H1 (cell line): ENCODE data around the gene RMDN3. TPM values are rescaled to one million over a fixed set of nuclear protein-coding genes. Genes with fewer than 3 reads are reported as not detected.

ENCODE experiments used
- CTCF ChIA-PET: fragments of 300-600 bp; sonication (Branson Sonifier 250); formaldehyde crosslinking; loops from one replicate; lab custom pipeline; 2021; ENCODE audit not compliant: partially characterized antibody; lab: Charles Lee
- POLR2A ChIA-PET: fragments of 300-600 bp; sonication (Branson Sonifier 250); formaldehyde crosslinking; loops from one replicate; lab custom pipeline; 2021; ENCODE audit warnings: inconsistent platforms; ENCODE audit not compliant: partially characterized antibody; lab: Charles Lee
- DNase-seq, 2 experiments: peaks; one replicate each; pipeline versions ENCODE4 v3.0.0 to v3.0.0-alpha.2; 2010 to 2022; ENCODE audit warnings: low spot score in 2 of 2, low read depth in 1 of 2, mixed read lengths in 1 of 2
- FAIRE-seq: peaks from 2 replicates; lab custom pipeline; 2011; peaks lifted over from hg19 to GRCh38; lab: Jason Lieb, UNC
- H2AFZ ChIP-seq: 2 replicates; pipeline ENCODE4 v1.8.1; 2012; ENCODE audit warnings: low read length, inconsistent platforms
- H2AK5ac ChIP-seq: 2 replicates; pipeline ENCODE4 v1.6.1; 2013; ENCODE audit warnings: low read depth, low read length
- H2BK120ac ChIP-seq: replicated peaks from 2 replicates; pipeline ENCODE3; 2013; ENCODE audit warnings: low read depth, low read length, inconsistent platforms
- H2BK12ac ChIP-seq: 2 replicates; pipeline ENCODE4 v1.6.1; 2013; ENCODE audit warnings: low read depth, low read length
- H2BK15ac ChIP-seq: 2 replicates; pipeline ENCODE4 v1.6.1; 2013; ENCODE audit warnings: low read length
- H2BK20ac ChIP-seq: 2 replicates; pipeline ENCODE4 v1.6.1; 2013; ENCODE audit warnings: low read length
- H2BK5ac ChIP-seq: 2 replicates; pipeline ENCODE4 v1.6.1; 2013; ENCODE audit warnings: low read depth, low read length
- H3K14ac ChIP-seq: 2 replicates; pipeline ENCODE4 v1.6.1; 2013; ENCODE audit warnings: inconsistent platforms; ENCODE audit not compliant: insufficient read length
- H3K18ac ChIP-seq: 2 replicates; pipeline ENCODE4 v1.6.1; 2013; ENCODE audit warnings: low read length; ENCODE audit errors: extremely low read depth
- H3K23ac ChIP-seq: 2 replicates; pipeline ENCODE4 v1.6.1; 2013; ENCODE audit warnings: inconsistent platforms; ENCODE audit not compliant: insufficient read length
- H3K23me2 ChIP-seq: 2 replicates; pipeline ENCODE4 v1.6.1; 2013; ENCODE audit warnings: low read depth, low read length
- H3K27ac ChIP-seq: 2 replicates; pipeline ENCODE4 v1.6.1; 2011; ENCODE audit warnings: low read depth, low read length, inconsistent platforms
- H3K27me3 ChIP-seq, 4 experiments: replicated peaks in 1 of 4; 1 replicate in 1 of 4; 2 replicates in 3 of 4; pipeline versions ENCODE4 v1.6.1 to v1.8.1; 2011 to 2013; ENCODE audit warnings: low read length in 3 of 4, mild to moderate bottlenecking in 3 of 4, inconsistent platforms in 2 of 4, mixed read lengths in 2 of 4, moderate library complexity in 1 of 4; ENCODE audit not compliant: control insufficient read depth in 3 of 4, insufficient read depth in 3 of 4; ENCODE audit errors: extremely low read depth in 1 of 4
- H3K36me3 ChIP-seq, 4 experiments: 2 replicates each; pipeline versions ENCODE4 v1.6.1 to v1.8.1; 2011 to 2013; ENCODE audit warnings: mild to moderate bottlenecking in 4 of 4, low read length in 3 of 4, moderate library complexity in 2 of 4, control low read depth in 1 of 4, inconsistent platforms in 1 of 4; ENCODE audit not compliant: insufficient read depth in 4 of 4, control insufficient read depth in 2 of 4
- H3K4ac ChIP-seq: replicated peaks from 2 replicates; pipeline ENCODE3; 2013; ENCODE audit warnings: low read length, low read depth, mixed read lengths, inconsistent platforms; ENCODE audit not compliant: insufficient read length
- H3K4me1 ChIP-seq, 4 experiments: replicated peaks in 1 of 4; 1 replicate in 1 of 4; 2 replicates in 3 of 4; pipeline versions ENCODE4 v1.6.1 to v1.8.1; 2011 to 2013; ENCODE audit warnings: low read length in 3 of 4, inconsistent platforms in 2 of 4, mixed read lengths in 1 of 4; ENCODE audit not compliant: insufficient read depth in 4 of 4, control insufficient read depth in 3 of 4
- H3K4me2 ChIP-seq, 2 experiments: 2 replicates each; pipeline versions ENCODE4 v1.6.1 to v1.8.1; 2011 to 2013; ENCODE audit warnings: low read depth in 2 of 2, low read length in 2 of 2, control low read depth in 1 of 2, inconsistent platforms in 1 of 2, mild to moderate bottlenecking in 1 of 2; ENCODE audit not compliant: insufficient read depth in 1 of 2
- H3K4me3 ChIP-seq, 4 experiments: fragments of 200-600, 300-600 bp in 1 of 4; sonication (generic), shearing (Covaris generic), sonication (Bioruptor Twin) in 1 of 4; 2 replicates each; pipeline versions ENCODE4 v1.5.1 to v1.8.1; 2011 to 2016; ENCODE audit warnings: low read length in 4 of 4, low read depth in 3 of 4, control low read depth in 2 of 4, inconsistent platforms in 2 of 4, mild to moderate bottlenecking in 2 of 4, mixed read lengths in 1 of 4, moderate library complexity in 1 of 4; ENCODE audit not compliant: insufficient read depth in 2 of 4; ENCODE audit errors: extremely low read depth in 1 of 4
- H3K56ac ChIP-seq: replicated peaks from 2 replicates; pipeline ENCODE3; 2013; ENCODE audit warnings: low read depth, mild to moderate bottlenecking, mixed read lengths, low read length, inconsistent platforms; ENCODE audit not compliant: insufficient read length
- H3K79me1 ChIP-seq: 2 replicates; pipeline ENCODE4 v1.6.1; 2013; ENCODE audit warnings: low read depth, low read length, control low read depth
- H3K79me2 ChIP-seq, 2 experiments: 2 replicates each; pipeline versions ENCODE4 v1.6.1 to v1.8.1; 2012 to 2013; ENCODE audit warnings: low read length in 2 of 2, mild to moderate bottlenecking in 2 of 2, inconsistent platforms in 1 of 2; ENCODE audit not compliant: insufficient read depth in 2 of 2, control insufficient read depth in 1 of 2
- H3K9ac ChIP-seq, 4 experiments: replicated peaks in 1 of 4; 1 replicate in 1 of 4; 2 replicates in 3 of 4; pipeline versions ENCODE4 v1.6.1 to v1.8.1; 2011 to 2013; ENCODE audit warnings: low read depth in 3 of 4, low read length in 3 of 4, control low read depth in 2 of 4, mild to moderate bottlenecking in 2 of 4, moderate library complexity in 2 of 4, inconsistent platforms in 1 of 4; ENCODE audit errors: extremely low read depth in 1 of 4
- H3K9me3 ChIP-seq, 2 experiments: 2 replicates each; pipeline versions ENCODE4 v1.6.1 to v1.8.1; 2012 to 2013; ENCODE audit warnings: mild to moderate bottlenecking in 2 of 2, moderate library complexity in 2 of 2, control low read depth in 1 of 2, inconsistent platforms in 1 of 2, low read depth in 1 of 2, low read length in 1 of 2, mixed read lengths in 1 of 2; ENCODE audit not compliant: insufficient read depth in 2 of 2
- H4K20me1 ChIP-seq, 2 experiments: replicated peaks in 1 of 2; 2 replicates each; pipeline versions ENCODE3 to v1.8.1; 2011 to 2013; ENCODE audit warnings: inconsistent platforms in 2 of 2, low read length in 2 of 2, mild to moderate bottlenecking in 1 of 2; ENCODE audit not compliant: insufficient read depth in 2 of 2, control insufficient read depth in 1 of 2
- H4K5ac ChIP-seq: 2 replicates; pipeline ENCODE4 v1.6.1; 2013; ENCODE audit warnings: low read length, low read depth, mixed read lengths, inconsistent platforms; ENCODE audit not compliant: insufficient read length
- H4K8ac ChIP-seq: 2 replicates; pipeline ENCODE4 v1.8.0; 2013; ENCODE audit warnings: mild to moderate bottlenecking, moderate library complexity, low read length, inconsistent platforms; ENCODE audit not compliant: insufficient read depth; ENCODE audit errors: extremely low read depth
- H4K91ac ChIP-seq: replicated peaks from 2 replicates; pipeline ENCODE3; 2013; ENCODE audit warnings: low read length, mixed read lengths, inconsistent platforms; ENCODE audit not compliant: insufficient read length
- CHD1 ChIP-seq: IDR thresholded peaks from 2 replicates; pipeline ENCODE4 v1.6.1; 2012; ENCODE audit warnings: low read depth, low read length, improper control_type of control experiment
- CREB1 ChIP-seq: IDR thresholded peaks from 2 replicates; pipeline ENCODE4 v1.6.1; 2012; ENCODE audit warnings: inconsistent platforms
- JUND ChIP-seq: IDR thresholded peaks from 2 replicates; pipeline ENCODE4 v1.6.1; 2011; ENCODE audit warnings: mild to moderate bottlenecking, improper control_type of control experiment, low read length
- KDM4A ChIP-seq: IDR thresholded peaks from one replicate; pipeline ENCODE4 v1.7.1; 2012; ENCODE audit warnings: low read depth, mild to moderate bottlenecking, moderate library complexity, low read length, inconsistent platforms; ENCODE audit not compliant: severe bottlenecking
- SAP30 ChIP-seq: fragments of 300-600 bp; sonication (generic); IDR thresholded peaks from 2 replicates; pipeline ENCODE4 v1.7.1; 2012; ENCODE audit warnings: low read length, moderate library complexity, mild to moderate bottlenecking, inconsistent platforms; ENCODE audit not compliant: insufficient read depth, insufficient replicate concordance
- TCF12 ChIP-seq: IDR thresholded peaks from 2 replicates; pipeline ENCODE4 v1.6.1; 2011; ENCODE audit warnings: low read depth, mild to moderate bottlenecking, low read length
- YY1 ChIP-seq: IDR thresholded peaks from 2 replicates; pipeline ENCODE4 v1.6.1; 2011; ENCODE audit warnings: low read depth, mild to moderate bottlenecking, low read length
- WGBS, 2 experiments: shearing (Covaris generic) in 1 of 2; methylation state at CpG; one replicate each; pipeline versions ENCODE4 v1.1.6 to v1.1.7; 2013 to 2015; ENCODE audit warnings: low lambda C conversion rate in 2 of 2, mixed read lengths in 2 of 2, inconsistent platforms in 1 of 2, low coverage in 1 of 2, missing lambda C conversion rate in 1 of 2; ENCODE audit not compliant: insufficient replicate concordance in 2 of 2, insufficient coverage in 1 of 2, insufficient read length in 1 of 2; ENCODE audit errors: extremely low coverage in 1 of 2, missing lambda C conversion rate in 1 of 2; 5-methylcytosine and 5-hydroxymethylcytosine counted together
- polyA plus RNA-seq, 7 experiments: library from polyadenylated mRNA; depleted of rRNA in 3 of 7; stranded (reverse) in 5 of 7; unstranded in 2 of 7; fragments of >200 nt in 5 of 7; fragments of 200-250 nt in 2 of 7; gene quantifications; 1 replicate in 5 of 7; 2 replicates in 1 of 7; 4 replicates in 1 of 7; pipeline versions ENCODE4 v1.2.1 to v1.2.3, GENCODE V29; 2011 to 2013; ENCODE audit warnings: missing spikeins in 2 of 7, mixed read lengths in 2 of 7
- total RNA-seq: library from RNA; stranded (reverse); fragmentation: NEBNext Ultra II Directional; extraction: Animal tissue kit (Norgen Biotek cat#: 25700); gene quantifications from 2 replicates; pipeline ENCODE4 v1.2.1, GENCODE V29; 2021

Gene RMDN3
- total and polyA plus RNA-seq, 2 of the 8 experiments (the other 6 are each of a cell fraction or from before 2014, with no cell fraction given): 10.8 to 24.1 TPM

DNA sequence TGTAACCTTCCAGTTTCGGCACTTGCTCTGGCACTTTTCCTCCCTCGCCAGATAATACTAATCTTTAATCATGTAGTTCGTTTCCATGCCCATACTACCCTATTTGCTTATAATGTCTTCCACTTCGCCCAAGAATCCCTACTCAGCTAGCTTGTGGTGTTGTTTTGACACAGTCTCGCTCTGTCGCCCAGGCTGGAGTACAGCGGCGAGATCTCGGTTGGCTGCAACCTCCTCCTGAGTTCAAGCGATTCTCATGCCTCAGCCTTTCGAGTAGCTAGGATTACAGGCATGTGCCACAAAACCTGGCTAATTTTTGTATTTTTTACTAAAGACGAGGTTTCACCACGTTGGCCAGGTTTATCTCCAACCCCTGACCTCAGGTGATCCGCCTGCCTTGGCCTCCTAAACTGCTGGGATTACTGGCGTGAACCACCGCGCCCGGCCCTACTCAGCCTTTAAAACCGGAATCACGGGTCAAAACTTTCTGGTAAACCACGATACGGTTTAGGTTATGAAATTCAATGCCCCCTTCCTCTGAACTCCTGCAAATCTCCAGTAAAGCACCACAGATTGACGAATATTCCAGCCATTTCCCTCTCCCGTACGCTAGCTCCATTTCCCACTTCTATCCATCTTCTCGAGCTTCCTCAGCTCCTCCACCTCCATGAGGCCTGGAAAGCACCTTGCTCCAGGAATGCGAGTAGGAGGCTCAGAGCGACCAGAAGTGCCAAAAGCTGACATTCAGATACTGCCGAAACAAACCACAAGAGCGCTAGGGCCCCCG lies 61.0 kb downstream of the RMDN3 start:
- no peak for FAIRE-seq
- peak overlapping the region; percentile 96; the same call in 1 of the 2 replicates for H3K27ac ChIP-seq

More for the DNA sequence above, 61.0 kb downstream of the RMDN3 start:
- Histone ChIP-seq H2BK5ac (peak overlapping the region; percentile 91), H2AK5ac (peak overlapping the region; percentile 86; the same call in 1 of the 2 replicates), H4K8ac (no peak overlapping the region; the same call in none of the 2 replicates), H2AFZ (peak overlapping the region; percentile 92), H4K91ac (no peak overlapping the region), H3K36me3 (peaks cover 0 to 5% (median 2%) of the 10 kb centered on the region in 4 experiments; a peak in 3 of 8 replicates), H3K4me3 (peak overlapping the region; percentile 57 to 96 (median 86)), H3K79me1 (peaks cover 4% of the 10 kb centered on the region; the same call in 1 of the 2 replicates), H3K27me3 (no peaks in the 10 kb centered on the region), H3K23me2 (peaks cover 5% of the 10 kb centered on the region), H3K56ac (no peak overlapping the region), H3K18ac (no peak overlapping the region), H3K14ac (no peak overlapping the region), H3K4ac (no peak overlapping the region), H4K20me1 (peaks cover 0 to 1% of the 10 kb centered on the region in 2 experiments), H4K5ac (peak overlapping the region; percentile 71), H2BK20ac (no peak overlapping the region), H3K4me2 (peak overlapping the region; percentile 68 to 94), H3K9me3 (no peaks in the 10 kb centered on the region), H2BK15ac (no peak overlapping the region), H3K23ac (no peak overlapping the region), H3K9ac (peak overlapping the region in 3 of 4 experiments; percentile 57 to 96 (median 96); a peak in 6 of 7 replicates), H2BK12ac (0 out of 2 replicates have a peak overlapping the region, but pooled peaks have one; percentile 9), H3K4me1 (peaks cover 0 to 3% (median 1%) of the 10 kb centered on the region in 4 experiments; a peak in 1 of 7 replicates), H2BK120ac (no peak overlapping the region), H3K79me2 (peaks cover 0 to 16% of the 10 kb centered on the region in 2 experiments; a peak in 2 of 4 replicates)
- 44% methylated on average over 31 of the region's 31 CpGs; no CpG with 5 or more reads in 1 of the 2 experiments for WGBS, 2 experiments
- ChIA-PET CTCF (interaction anchor here (0.8 to 2.1 kb wide), 8 partner anchors 8 to 198 kb away, joined by 3 to 11 read pairs (median 3); no protein-coding TSS in a partner anchor), POLR2A (interaction anchor here (0.6 to 2.1 kb wide), 33 partner anchors 9 to 260 kb away, joined by 3 to 9 read pairs (median 3); partner anchors contain the start of genes CCDC32, CHAC1, GCHFR and KNL1)
- TF ChIP-seq CHD1: no peak
- TF ChIP-seq JUND: no peak
- peak; percentile 11; the same call in 1 of the 2 replicates for TF ChIP-seq YY1
- no peak for TF ChIP-seq CREB1
- peak; percentile 41 for TF ChIP-seq KDM4A
- 0 out of 2 replicates have a peak, but pooled peaks have one; percentile 0 for TF ChIP-seq TCF12
- TF ChIP-seq SAP30: peak; percentile 72
- no peak for DNase-seq
